Measurements from ENCODE around the gene GMDS.

GMDS gene

GRCh38 chr6:1608222-1609040, 637.0 kb downstream of the GMDS start:
- Histone ChIP-seq H3K4me3 (ENCODE audit: low read length) (no peak overlapping the region), H3K9ac (ENCODE audit: low read depth, low read length) (no peak overlapping the region), H3K9me3 (ENCODE audit: insufficient read depth, low read depth, low read length) (no peaks in the 10 kb centered on the region), H3K36me3 (ENCODE audit: insufficient read depth, low read depth, low read length) (no peaks in the 10 kb centered on the region), H3K27me3 (ENCODE audit: insufficient read depth, low read length) (peaks cover 99% of the 10 kb centered on the region), H3K27ac (ENCODE audit: low read length) (no peak overlapping the region), H3K4me1 (ENCODE audit: insufficient read depth, low read length) (peaks cover 20% of the 10 kb centered on the region; the same call in 1 of the 2 replicates)

GRCh38 chr6:1607516-1608221, 637.7 kb downstream of the GMDS start:
- Histone ChIP-seq H3K36me3 (ENCODE audit: insufficient read depth, low read depth, low read length) (no peaks in the 10 kb centered on the region), H3K9me3 (ENCODE audit: insufficient read depth, low read depth, low read length) (no peaks in the 10 kb centered on the region), H3K27me3 (ENCODE audit: insufficient read depth, low read length) (peaks cover 99% of the 10 kb centered on the region), H3K4me1 (ENCODE audit: insufficient read depth, low read length) (peaks cover 20% of the 10 kb centered on the region; the same call in 1 of the 2 replicates), H3K27ac (ENCODE audit: low read length) (no peak overlapping the region), H3K4me3 (ENCODE audit: low read length) (peak overlapping the region; percentile 53), H3K9ac (ENCODE audit: low read depth, low read length) (no peak overlapping the region)

GRCh38 chr6:1606780-1607515, 638.5 kb downstream of the GMDS start:
- Histone ChIP-seq H3K4me1 (ENCODE audit: insufficient read depth, low read length) (peaks cover 20% of the 10 kb centered on the region; the same call in 1 of the 2 replicates), H3K36me3 (ENCODE audit: insufficient read depth, low read depth, low read length) (no peaks in the 10 kb centered on the region), H3K27ac (ENCODE audit: low read length) (no peak overlapping the region), H3K9ac (ENCODE audit: low read depth, low read length) (no peak overlapping the region), H3K27me3 (ENCODE audit: insufficient read depth, low read length) (peaks cover 99% of the 10 kb centered on the region), H3K9me3 (ENCODE audit: insufficient read depth, low read depth, low read length) (no peaks in the 10 kb centered on the region), H3K4me3 (ENCODE audit: low read length) (peak overlapping the region; percentile 53)

DNA sequence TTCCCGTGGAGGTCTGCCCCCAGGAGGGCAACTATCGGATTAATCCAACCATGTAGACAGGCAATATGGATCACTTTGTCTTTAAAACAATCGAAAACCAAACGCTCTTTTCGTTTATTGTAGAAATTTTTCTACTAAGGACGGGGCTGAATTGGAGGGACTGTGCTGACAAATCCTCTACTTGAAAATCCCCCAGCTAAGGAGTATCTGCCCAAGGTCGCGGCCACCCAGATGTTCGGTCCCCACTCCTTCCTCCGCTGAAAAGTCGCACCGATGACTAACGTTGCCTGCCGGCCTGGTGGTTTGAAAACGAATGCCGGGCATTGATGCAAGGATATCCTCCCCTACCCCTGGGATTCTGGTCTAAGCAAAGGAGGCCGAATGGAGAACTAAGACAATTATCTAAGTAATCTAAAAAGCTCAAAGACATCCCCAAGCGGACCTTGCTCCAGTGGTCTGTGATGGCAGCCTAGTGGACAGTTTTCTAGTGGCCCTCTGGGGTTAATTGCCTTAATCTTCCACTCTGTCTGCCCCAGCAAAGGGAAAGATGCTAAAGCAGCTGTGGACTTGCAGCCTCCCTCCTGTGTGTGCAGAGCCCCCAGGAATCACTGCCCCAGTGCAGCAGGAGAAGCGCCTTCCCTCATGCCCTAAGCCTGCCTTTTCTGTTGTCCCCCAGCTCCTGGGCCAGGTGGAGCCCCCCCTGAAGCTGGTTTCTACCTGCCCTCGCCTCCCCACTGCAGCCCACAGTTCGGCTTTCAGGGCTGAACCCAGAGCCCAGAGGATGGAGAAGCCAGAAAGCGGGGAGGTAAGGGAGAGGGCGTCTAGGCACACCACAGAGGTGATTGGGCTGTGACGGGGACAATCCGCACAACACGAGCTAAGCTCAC, 639.3 kb downstream of the GMDS start:
- no peak overlapping the region for H3K9ac ChIP-seq (ENCODE audit: low read depth, low read length)
- no peaks in the 10 kb centered on the region for H3K36me3 ChIP-seq (ENCODE audit: insufficient read depth, low read depth, low read length)

GRCh38 chr6:1605004-1605892, 640.2 kb downstream of the GMDS start:
- H3K27me3 ChIP-seq (ENCODE audit: insufficient read depth, low read length) = peaks cover 93% of the 10 kb centered on the region
- no peaks in the 10 kb centered on the region for H3K36me3 ChIP-seq (ENCODE audit: insufficient read depth, low read depth, low read length)
- H3K4me1 ChIP-seq (ENCODE audit: insufficient read depth, low read length) = peaks cover 20% of the 10 kb centered on the region; the same call in 1 of the 2 replicates
- no peak overlapping the region for H3K27ac ChIP-seq (ENCODE audit: low read length)
- H3K4me3 ChIP-seq (ENCODE audit: low read length) = peak overlapping the region; percentile 64; the same call in 1 of the 2 replicates
- no peak overlapping the region for H3K9ac ChIP-seq (ENCODE audit: low read depth, low read length)
- H3K9me3 ChIP-seq (ENCODE audit: insufficient read depth, low read depth, low read length) = no peaks in the 10 kb centered on the region

More for the DNA sequence above, 639.3 kb downstream of the GMDS start:
- H3K4me3 ChIP-seq (ENCODE audit: low read length) = peak overlapping the region; percentile 53
- H3K4me1 ChIP-seq (ENCODE audit: insufficient read depth, low read length) = peaks cover 20% of the 10 kb centered on the region; the same call in 1 of the 2 replicates
- H3K9me3 ChIP-seq (ENCODE audit: insufficient read depth, low read depth, low read length) = no peaks in the 10 kb centered on the region
- H3K27ac ChIP-seq (ENCODE audit: low read length) = no peak overlapping the region
- peaks cover 94% of the 10 kb centered on the region for H3K27me3 ChIP-seq (ENCODE audit: insufficient read depth, low read length)

GRCh38 chr6:1604158-1605003, 641.0 kb downstream of the GMDS start:
- no peaks in the 10 kb centered on the region for H3K9me3 ChIP-seq (ENCODE audit: insufficient read depth, low read depth, low read length)
- H3K4me3 ChIP-seq (ENCODE audit: low read length) = peak overlapping the region; percentile 64; the same call in 1 of the 2 replicates
- H3K9ac ChIP-seq (ENCODE audit: low read depth, low read length) = no peak overlapping the region
- H3K27me3 ChIP-seq (ENCODE audit: insufficient read depth, low read length) = peaks cover 88% of the 10 kb centered on the region
- H3K27ac ChIP-seq (ENCODE audit: low read length) = no peak overlapping the region
- H3K36me3 ChIP-seq (ENCODE audit: insufficient read depth, low read depth, low read length) = no peaks in the 10 kb centered on the region
- H3K4me1 ChIP-seq (ENCODE audit: insufficient read depth, low read length) = peaks cover 20% of the 10 kb centered on the region; the same call in 1 of the 2 replicates

DNA sequence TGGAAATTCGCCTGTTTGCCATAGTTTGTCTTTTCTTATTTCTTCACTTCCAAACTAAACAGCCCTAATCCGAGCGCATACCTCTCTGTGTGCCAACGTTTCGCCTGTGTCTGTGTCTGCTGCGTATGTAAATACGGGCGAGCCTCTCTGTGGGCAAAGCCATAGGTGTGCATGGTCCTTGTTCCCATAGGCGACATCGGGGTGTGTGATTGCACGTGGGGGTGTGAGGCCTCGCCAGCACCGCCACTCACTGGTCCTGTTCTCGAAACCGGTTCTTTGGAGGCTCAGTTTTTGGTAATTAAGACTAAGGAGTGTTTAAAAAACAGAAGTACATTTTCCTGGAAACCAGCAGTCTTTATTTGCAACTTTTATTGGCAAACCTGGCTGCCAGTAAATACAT, 641.7 kb downstream of the GMDS start:
- peaks cover 20% of the 10 kb centered on the region; the same call in 1 of the 2 replicates for H3K4me1 ChIP-seq (ENCODE audit: insufficient read depth, low read length)
- H3K9ac ChIP-seq (ENCODE audit: low read depth, low read length) = no peak overlapping the region
- H3K9me3 ChIP-seq (ENCODE audit: insufficient read depth, low read depth, low read length) = no peaks in the 10 kb centered on the region
- no peak overlapping the region for H3K27ac ChIP-seq (ENCODE audit: low read length)
- peak overlapping the region; percentile 64; the same call in 1 of the 2 replicates for H3K4me3 ChIP-seq (ENCODE audit: low read length)
- H3K27me3 ChIP-seq (ENCODE audit: insufficient read depth, low read length) = peaks cover 85% of the 10 kb centered on the region
- H3K36me3 ChIP-seq (ENCODE audit: insufficient read depth, low read depth, low read length) = no peaks in the 10 kb centered on the region

DNA sequence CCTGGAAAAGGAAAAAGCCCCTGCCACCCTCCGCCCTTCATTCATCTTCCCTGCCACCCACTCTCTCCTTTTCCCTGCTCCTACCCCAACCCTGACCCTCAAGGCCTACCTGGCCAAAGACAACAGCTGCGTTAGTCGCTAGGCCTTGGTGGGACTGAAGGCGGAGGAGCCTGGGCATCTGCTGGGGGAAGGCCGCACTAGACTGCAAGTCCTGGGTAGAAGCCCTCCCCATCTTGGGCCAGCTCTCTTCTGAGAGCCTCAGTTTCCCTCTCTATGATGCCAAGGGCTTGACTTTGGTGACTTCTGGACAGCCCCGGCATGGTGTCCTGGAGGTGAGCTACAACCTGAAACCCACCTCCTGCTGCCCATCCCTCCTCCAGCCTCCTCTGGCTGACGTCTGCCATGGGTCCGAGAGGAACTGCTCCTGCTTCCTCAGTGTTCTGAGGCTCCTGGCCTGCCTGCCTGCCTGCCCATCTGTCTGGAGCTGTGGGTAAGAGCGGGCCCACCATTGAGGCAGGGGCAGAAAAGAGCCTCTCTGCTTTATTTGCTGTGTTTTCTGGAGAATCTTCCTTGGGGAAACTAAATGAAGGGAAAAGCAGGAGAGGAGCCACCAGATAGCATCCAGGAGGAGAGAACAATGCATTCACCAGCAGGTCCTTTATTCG, 643.2 kb downstream of the GMDS start:
- no peak overlapping the region for H3K27ac ChIP-seq (ENCODE audit: low read length)
- peaks cover 21% of the 10 kb centered on the region; the same call in 1 of the 2 replicates for H3K4me1 ChIP-seq (ENCODE audit: insufficient read depth, low read length)
- H3K27me3 ChIP-seq (ENCODE audit: insufficient read depth, low read length) = peaks cover 70% of the 10 kb centered on the region
- no peaks in the 10 kb centered on the region for H3K36me3 ChIP-seq (ENCODE audit: insufficient read depth, low read depth, low read length)
- no peak overlapping the region for H3K4me3 ChIP-seq (ENCODE audit: low read length)
- no peak overlapping the region for H3K9ac ChIP-seq (ENCODE audit: low read depth, low read length)
- H3K9me3 ChIP-seq (ENCODE audit: insufficient read depth, low read depth, low read length) = no peaks in the 10 kb centered on the region

Data from iPS-20b (cell line).